Urothelium cell line (cell line): ENCODE measurements around the gene SRGAP3.
"Not testable (repeated sequence)": the region's sequence is repeated elsewhere in the genome, so short reads cannot be mapped to it uniquely, and the experiment has no call there.

ENCODE experiments used
- DNase-seq: peaks from one replicate; pipeline ENCODE4 v3.0.0; 2011; ENCODE audit warnings: low spot score, mixed read lengths
- FAIRE-seq: peaks from 2 replicates; lab custom pipeline; 2011; peaks lifted over from hg19 to GRCh38; lab: Jason Lieb, UNC

Gene SRGAP3

DNA sequence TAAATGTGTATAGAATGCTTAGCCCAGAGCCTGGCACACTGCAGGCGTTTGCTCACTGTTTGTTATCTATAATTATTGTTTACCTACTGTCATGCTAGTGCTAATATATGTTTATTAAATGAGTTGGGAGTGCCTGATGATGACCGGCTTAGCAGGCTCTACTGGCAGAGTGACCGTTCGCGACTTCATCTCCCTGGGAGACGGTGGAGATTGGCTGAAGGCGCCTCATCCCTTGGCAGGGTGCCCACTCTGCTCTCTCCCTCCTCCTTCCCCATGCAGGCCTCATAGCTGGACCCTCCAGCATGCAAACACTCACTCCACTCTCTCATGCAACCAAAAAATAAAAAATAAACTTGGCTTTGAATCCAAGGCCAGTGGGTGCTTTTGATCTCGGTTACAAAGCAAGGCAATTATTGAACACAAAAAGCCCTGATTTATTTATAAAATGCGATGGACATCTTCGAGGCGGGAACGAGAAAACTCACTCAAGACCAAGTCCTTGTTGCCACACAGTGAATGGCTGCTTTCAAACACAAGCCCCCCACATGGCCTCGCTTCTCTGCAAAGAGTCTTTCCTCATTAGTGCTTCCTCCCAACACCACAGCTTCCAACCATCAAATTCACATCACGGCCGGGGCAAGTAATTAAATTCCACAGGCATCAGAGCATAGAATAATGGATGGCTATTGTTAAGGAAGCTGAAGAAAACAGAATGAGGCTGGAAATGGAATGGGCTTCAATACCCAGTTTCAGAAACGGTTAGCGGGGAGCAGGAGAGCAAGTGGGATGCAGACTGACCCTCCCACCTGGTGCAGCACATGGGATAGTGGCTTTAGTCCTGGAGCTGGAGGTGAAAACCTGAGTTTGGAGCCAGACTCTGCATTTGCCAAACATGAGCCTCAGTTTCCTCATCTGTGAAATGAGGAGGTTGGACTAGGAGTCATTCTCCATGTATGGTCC lies 150.4 kb downstream of the SRGAP3 start:
- no peak for FAIRE-seq

DNA sequence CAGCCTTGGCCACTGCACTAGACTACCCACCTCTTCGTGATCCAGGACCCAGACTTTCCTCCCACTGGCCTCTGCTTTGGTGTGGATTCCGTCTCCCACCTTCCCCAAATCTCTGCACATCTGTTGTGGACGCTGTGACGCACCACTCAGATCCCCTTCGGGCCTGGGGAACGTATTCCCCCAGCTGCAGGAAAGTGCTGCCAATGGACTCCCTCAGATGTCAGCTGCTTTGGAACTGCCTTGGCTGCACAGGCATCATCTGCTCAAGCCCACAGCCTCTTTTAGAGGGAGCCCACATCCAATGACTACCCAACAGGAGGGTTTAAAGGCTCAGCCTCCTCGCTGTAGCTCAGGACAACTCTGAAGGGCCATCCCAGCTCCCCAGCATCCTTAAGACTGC lies 152.0 kb downstream of the SRGAP3 start:
- no peak for FAIRE-seq

More for the DNA sequence above, 150.4 kb downstream of the SRGAP3 start:
- DNase-seq, result no peak

DNA sequence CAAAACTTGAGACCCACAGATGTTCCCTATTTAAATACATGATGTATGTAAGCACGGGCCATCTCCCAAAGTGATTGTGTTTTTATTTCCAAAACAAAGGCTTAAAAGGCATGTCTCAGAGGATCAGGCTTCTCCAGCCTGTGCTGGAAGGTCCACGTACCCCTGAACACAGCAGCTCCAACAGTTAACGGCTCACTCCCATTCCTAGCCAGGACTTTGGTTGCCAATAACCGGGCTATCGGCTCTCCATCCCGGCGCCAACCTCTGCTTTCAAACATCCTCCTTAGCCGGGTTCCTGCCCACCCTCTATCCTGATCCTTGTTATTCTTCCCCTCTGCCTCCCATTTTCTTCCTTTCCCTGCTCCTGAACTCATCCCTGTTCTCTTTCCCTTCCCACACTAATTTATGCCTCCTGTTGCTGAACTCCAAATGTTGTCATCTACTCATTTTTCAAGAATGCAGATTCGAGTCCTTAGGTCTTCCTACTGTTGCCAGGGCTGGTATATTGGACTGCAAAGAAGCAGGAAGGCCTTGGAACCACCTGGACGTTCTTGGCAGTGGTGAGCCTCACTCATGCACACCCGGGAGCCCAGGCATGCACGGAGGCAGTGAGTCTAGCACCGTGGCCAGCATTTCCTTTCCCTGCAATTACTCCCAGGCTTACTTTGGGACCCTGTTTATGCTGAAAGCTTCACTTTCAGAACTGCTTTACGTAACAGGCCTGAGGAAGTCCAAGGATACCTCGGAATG lies 157.8 kb downstream of the SRGAP3 start:
- no peak for FAIRE-seq

More for the DNA sequence above, 152.0 kb downstream of the SRGAP3 start:
- no peak for DNase-seq

DNA sequence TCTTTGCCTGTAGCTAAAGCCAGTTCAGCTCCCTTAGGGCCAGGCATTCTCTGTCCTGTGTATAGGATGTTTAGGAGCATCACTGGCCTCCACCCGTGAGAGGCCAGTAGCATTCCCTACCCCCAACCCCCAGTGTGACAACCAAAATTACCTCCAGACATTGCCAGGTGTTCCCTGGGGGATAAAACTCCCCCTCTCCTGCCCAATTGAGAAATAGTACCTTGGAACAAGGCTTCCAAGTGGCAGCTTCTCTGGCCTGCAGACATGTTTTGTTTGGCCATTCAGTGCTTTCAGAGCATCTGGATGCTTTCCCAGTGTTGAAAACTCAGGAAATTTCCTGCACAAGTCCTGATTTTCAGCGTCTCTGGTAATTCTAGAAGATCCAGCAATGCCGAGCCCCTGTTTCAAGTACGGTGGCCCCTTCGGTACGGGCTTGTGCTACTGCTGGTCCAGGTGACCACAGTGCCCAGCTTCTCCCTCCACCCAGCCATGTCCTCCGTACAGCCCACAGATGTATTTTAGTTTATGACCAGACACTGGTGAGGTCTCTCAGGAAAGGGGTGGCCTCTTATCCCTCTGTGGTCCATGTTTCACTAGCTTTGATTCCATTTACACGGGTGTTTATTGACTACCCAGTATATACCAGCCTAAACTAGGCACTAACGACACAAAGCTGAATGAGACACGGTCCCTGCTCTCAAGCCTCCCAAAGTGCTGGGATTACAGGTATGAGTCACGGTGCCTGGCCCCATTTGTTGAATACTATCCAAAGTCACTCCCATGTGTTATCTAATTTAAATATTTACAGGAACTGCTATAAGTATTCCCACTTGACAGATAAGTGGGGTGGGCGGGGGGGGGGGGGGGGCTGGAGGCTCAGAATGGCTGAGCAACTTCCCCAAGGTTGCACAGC lies 160.7 kb downstream of the SRGAP3 start:
- FAIRE-seq, result no peak
- DNase-seq, result no peak

More for the DNA sequence above, 157.8 kb downstream of the SRGAP3 start:
- DNase-seq, result no peak

DNA sequence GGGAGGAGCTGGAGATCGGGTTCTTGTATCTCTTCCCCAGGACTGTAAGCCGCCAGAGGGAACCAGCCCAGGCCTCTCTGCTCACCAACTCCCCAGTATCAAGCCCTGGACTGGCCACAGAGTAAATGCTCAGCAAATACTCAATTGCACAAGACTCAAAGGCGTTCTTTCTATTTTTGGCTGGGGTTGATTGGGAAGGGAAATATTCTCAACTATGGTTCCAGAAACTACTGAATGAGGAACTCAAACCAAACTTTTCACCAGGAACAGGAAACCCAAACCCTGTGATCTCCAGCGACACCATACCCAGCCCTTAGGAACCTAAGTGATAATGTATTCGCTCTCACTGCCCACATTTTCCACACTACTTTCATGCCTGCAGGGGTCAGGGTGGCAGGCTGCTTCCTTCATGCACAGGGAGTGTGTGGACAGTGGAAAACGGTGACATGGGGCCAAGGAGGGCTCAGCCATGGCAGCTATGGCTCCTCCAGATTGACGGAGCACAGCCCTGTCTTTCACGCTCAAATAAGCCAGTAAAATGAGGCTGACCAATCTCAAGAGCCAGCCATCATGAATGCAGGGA lies 161.5 kb downstream of the SRGAP3 start:
- FAIRE-seq (no peak), DNase-seq (no peak)

DNA sequence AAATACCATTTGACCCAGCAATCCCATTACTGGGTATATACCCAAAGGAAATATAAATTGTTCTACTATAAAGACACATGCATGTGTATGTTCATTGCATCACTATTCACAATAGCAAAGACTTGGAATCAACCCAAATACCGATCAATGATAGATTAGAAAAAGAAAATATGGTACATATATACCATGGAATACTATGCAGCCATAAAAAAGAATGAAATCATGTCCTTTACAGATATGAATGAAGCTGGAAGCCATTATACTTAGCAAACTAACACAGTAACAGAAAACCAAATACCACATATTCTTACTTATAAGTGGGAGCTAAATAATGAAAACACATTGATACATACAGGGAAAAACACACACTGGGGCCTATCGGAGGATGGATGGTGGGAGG lies 164.0 kb downstream of the SRGAP3 start:
- DNase-seq, FAIRE-seq: not testable (repeated sequence)

DNA sequence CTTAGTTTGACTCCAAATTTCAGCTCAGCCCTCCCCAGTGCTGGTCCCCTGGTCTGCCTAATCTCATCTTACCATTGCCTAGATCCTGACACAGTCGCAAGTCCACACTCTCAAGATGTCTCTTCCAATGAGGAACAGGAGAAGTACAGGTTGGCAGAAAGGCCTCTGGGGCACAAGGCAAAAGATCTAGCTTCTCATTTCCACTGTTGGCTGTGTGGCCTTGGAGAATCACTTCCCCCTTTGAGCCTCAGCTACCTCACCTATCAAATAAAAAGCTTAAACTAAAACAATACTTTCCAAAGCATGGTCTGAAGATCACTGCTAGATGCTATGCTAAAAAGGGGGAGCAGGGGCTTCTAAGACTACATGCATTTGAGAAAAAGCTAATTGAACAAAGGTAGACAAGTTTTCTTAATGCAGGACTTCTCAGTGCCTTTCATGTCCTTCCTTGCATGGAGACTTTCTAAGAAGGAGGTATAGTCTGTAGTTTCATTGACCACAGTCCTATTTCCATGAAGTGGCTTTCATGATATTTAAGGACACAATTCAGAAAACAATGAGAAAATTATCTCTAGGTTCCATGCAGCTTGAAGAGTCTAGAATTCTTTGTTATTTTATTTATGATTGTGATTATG lies 168.1 kb downstream of the SRGAP3 start:
- FAIRE-seq, result no peak

DNA sequence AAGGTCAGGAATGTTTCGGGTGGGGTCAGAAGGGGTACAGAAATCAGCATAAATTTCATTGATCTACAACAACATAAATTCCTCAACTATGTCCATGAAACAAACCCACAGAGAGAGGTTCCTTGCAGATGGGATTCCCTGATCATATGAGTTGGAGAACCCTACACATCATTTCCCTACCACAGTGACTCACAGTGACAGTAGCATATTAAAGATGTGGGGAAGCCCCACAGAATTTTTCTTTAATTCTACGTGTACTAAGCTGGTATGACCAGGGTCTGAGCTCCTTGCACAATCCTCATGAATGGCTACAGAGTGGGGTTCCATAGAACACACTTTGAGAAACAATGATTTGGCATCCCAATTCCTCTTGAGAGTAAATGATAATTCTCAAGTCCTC lies 169.3 kb downstream of the SRGAP3 start:
- no peak for FAIRE-seq
- DNase-seq, result no peak

More for the DNA sequence above, 168.1 kb downstream of the SRGAP3 start:
- no peak for DNase-seq

DNA sequence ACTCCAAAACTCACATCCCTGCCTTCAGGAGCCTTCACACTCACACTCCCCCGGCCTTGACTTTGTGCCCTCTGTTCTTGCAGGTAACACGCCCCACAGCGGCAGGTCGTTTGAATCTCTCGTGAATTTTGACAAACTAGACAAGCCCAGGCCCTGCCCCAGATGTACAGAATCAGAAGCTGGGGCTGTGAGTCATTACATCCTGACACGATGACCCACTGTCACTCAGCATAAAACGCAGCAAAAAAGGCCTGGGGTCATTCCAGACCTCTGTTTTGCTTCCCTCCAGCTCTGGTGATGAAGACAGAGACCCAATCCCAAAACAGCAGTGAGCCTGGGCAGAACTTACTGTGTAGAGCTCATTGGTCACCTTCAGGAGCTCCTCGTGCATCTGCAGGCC lies 169.8 kb downstream of the SRGAP3 start:
- no peak for FAIRE-seq
- DNase-seq, result no peak

DNA sequence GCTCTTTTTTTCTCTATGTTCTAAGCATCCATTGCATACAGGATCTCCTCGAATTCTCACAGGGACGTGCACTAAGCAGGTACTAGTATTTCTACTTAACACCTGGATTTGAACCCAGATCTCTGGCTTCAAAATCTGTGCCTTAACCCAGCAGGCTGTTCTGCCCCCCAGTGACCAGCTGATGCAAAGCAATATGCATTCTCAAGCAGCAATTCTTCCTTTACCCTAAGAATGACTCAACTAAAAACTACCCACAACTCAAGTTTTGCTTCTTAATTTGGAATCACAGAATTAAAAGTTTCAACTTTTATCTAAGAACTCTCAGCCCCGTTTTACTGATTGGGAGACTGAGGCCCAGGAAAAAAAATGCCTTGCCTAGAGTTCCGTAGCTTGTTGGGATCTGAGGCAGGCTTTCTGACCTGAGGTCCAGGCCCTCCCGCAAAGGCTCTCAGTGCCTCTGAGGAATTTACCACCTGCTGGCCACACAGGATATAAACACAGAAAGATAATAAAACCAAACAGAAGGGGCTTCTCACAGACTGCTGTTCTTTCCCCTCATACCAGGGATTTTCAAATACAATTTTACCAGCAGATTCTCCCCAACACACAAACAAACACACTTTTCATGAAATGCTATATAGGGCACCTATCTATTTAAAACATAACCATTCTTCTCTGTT lies 170.7 kb downstream of the SRGAP3 start:
- no peak for FAIRE-seq
- DNase-seq, result no peak

DNA sequence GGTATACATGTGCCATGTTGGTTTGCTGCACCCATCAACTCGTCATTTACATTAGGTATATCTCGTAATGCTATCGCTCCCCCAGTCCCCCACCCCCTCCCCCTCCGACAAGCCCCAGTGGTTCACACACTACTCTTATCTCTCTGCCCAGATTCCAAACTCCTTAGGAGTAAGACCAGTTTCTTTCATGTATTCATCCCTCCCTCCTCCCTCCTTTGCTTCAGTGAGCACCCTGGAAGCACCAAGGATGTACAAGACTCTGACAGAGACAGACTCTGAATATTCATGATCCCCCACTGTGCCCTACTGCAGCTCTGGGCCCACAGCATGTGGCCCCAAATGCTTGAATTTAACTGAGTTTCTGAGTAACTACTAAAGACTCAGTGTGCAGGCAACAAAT lies 172.4 kb downstream of the SRGAP3 start:
- FAIRE-seq, result no peak
- DNase-seq, result no peak

DNA sequence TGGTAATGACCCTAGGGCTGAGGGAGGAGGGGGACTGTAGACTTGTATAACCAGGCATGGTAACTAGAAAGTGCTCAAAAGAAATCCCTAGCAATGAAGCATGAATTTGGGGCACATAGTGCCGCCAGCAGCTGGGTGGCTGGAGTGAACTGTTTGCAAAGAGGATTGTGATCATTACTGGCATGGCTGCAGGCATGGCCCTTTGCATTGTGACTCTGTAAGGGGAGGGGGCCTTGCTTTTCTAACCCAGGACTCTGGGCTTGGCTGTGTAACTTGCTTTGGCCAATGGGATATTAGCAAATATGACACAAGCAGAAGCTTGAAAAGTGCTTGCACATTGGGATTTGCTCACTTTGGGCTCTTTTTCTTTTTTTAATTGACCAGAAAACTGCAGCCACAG lies 173.7 kb downstream of the SRGAP3 start:
- FAIRE-seq, result no peak

DNA sequence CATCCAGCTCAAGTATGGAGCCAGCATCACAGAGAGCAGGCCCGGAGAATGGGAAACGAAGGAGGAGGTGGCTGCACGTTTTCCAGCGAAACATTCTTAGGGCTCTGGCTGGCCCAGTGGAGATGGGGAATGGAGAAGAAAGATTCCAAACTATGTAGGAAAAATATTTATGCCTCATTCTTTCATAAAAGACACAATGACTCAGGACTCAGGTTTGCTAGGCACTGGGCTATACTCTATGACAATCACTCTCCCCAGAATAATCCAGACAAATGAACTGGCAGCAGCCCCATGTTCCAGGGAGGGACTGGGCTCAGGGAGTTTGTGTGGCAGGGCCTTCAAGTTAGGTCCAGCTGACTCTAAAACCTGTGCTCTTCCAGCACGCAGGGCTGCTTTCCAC lies 175.4 kb downstream of the SRGAP3 start:
- FAIRE-seq, result no peak
- no peak for DNase-seq

More for the DNA sequence above, 173.7 kb downstream of the SRGAP3 start:
- DNase-seq, result no peak

DNA sequence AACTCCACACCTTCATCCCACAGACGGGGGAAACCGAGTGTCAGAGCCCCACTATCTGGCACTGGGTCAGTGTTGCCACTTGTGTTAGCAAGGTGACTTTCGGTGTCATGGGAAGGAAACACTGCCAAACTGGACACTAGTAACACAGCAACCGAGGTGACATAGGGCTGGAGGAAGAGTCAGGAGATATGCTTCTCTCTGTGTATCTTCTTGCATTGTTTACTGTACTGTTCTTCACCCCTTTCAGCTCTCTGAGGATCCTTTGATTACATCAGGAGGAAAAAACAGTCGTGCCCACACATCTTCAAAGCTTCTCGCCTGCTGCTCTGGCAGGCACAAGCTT lies 176.8 kb downstream of the SRGAP3 start:
- DNase-seq, result no peak
- no peak for FAIRE-seq

DNA sequence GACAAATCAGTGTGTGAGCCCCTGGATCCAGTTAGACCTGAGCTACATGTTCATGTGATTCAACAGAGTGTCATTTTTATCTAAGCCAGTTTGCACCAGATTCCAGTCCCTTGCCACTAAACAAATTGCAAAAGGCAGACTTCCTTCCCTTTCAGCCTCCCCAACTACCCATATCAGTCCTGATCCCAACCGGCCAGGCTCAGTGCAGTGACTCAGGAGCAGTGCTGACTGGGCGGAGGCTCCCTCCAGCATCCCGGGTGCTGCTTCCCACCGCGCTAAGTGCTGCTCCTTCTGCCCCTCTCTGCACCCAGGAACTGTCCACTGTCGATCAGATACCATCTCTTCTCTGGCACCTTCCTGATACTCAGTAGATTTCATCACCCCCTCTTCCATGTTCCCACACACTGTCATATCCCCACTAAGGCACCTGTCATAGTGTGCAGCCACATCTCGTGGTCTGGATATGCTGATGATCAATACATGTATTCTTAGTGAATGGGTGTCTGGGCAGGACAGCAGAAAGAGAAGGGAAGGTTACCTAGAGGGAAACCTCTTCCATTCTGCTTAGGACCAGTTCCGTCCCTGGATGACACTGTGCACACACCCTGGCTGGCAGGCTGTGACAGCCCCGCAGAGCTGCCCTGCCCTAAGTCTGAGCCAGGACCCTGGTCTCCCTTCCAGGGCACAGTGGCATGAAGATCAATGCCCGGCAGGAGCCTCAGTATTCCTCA lies 177.3 kb downstream of the SRGAP3 start:
- no peak for DNase-seq
- FAIRE-seq, result peak; percentile 85

DNA sequence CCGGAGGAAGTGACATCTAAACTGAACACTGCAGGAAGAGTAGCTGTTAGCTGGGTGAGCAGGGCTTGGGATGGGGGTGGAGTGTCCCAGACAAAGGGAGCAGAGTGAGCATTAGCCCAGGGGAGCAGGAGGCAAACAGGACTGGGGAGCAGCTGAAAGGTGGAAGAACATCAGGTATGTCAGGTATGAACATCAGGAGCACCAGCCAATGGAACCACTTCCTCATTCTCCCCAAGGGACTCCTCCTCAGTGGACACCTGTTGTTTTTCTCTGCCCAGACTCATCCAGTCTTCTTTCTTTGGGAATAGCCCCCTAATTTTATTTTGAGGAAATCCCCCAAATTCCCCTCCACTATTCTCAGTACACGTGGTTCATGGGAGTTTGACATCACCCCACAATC lies 178.5 kb downstream of the SRGAP3 start:
- FAIRE-seq, result no peak
- no peak for DNase-seq

DNA sequence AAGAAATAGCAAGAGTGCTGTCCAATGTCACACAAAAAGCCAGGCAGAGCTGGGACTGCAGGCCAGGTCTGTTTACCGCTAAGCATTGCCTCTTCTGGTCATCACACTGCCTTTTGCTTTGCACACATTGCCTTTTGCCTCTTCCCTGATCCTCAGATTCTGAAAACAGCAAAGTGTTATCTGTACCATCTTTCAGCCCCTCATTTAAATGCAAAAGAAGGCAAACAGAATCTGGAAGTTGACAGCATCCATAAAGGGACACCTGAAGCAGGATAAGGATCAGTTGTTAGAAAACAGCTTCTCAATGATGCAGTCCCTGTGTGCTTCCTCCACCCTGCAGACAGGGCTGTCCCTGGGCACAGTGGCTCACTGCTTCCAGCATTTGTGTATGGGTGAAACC lies 179.5 kb downstream of the SRGAP3 start:
- no peak for DNase-seq
- FAIRE-seq, result no peak

DNA sequence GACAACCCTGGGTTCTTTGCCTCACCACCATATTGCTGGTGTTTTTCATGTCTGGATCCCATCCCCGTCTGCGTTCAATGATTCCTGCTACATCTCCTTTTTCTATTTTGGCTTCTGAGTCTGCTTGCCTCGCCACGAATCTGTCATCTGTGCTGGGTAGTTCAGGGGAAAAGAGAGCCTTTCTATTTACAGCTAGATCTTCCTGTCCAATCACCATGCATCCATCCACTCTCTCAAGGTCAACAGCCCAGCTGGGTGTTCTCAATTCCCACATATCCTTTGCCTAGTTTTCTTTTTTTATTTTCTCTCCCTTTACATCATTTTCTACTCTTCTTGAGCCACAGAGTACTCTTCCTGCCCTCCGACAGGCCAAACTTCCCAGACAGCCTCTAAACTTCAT lies 181.4 kb downstream of the SRGAP3 start:
- DNase-seq, result no peak
- no peak for FAIRE-seq
